ENCODE data around the gene NTM.

NTM gene

GRCh38 chr11:131800452-131800851, 430.0 kb downstream of the NTM start:
- no peak for DNase-seq

GRCh38 chr11:131802440-131803115, 432.2 kb downstream of the NTM start:
- DNase-seq: no peak

GRCh38 chr11:131807876-131808275, 437.5 kb downstream of the NTM start:
- no peak for DNase-seq

GRCh38 chr11:131808470-131808869, 438.1 kb downstream of the NTM start:
- DNase-seq: no peak

- no peak for DNase-seq
These were observed 438.9 kb downstream of the NTM start for GRCh38 chr11:131809203-131809918.

GRCh38 chr11:131810541-131810940, 440.1 kb downstream of the NTM start:
- no peak for DNase-seq

- DNase-seq: no peak
These were observed 441.0 kb downstream of the NTM start for GRCh38 chr11:131811383-131811782.

GRCh38 chr11:131814108-131814507, 443.7 kb downstream of the NTM start:
- no peak for DNase-seq

GRCh38 chr11:131815590-131815989, 445.2 kb downstream of the NTM start:
- DNase-seq: no peak

GRCh38 chr11:131816051-131816450, 445.6 kb downstream of the NTM start:
- DNase-seq: no peak

GRCh38 chr11:131817687-131818188, 447.3 kb downstream of the NTM start:
- no peak for DNase-seq

- no peak for DNase-seq
These were observed 449.4 kb downstream of the NTM start for GRCh38 chr11:131819865-131820264.

GRCh38 chr11:131822506-131822905, 452.1 kb downstream of the NTM start:
- DNase-seq: no peak

- no peak for DNase-seq
These were observed 453.4 kb downstream of the NTM start for GRCh38 chr11:131823772-131824171.

- no peak for DNase-seq
These were observed 454.4 kb downstream of the NTM start for GRCh38 chr11:131824771-131825170.

- DNase-seq: no peak
These were observed 457.0 kb downstream of the NTM start for GRCh38 chr11:131827430-131827829.

GRCh38 chr11:131829725-131830124, 459.3 kb downstream of the NTM start:
- DNase-seq: no peak

GRCh38 chr11:131832079-131832478, 461.7 kb downstream of the NTM start:
- DNase-seq: no peak

- DNase-seq: no peak
These were observed 463.0 kb downstream of the NTM start for GRCh38 chr11:131833366-131833765.

GRCh38 chr11:131837562-131837961, 467.1 kb downstream of the NTM start:
- DNase-seq: no peak

GRCh38 chr11:131838016-131838415, 467.6 kb downstream of the NTM start:
- no peak for DNase-seq

GRCh38 chr11:131839326-131839725, 468.9 kb downstream of the NTM start:
- DNase-seq: no peak

- no peak for DNase-seq
These were observed 470.1 kb downstream of the NTM start for GRCh38 chr11:131840545-131840944.

- DNase-seq: no peak
These were observed 470.6 kb downstream of the NTM start for GRCh38 chr11:131841028-131841427.

Data from OCI-M1 (cell line).